Occipital lobe (tissue), 2 donors: ENCODE measurements around the gene NACC2. TPM values are rescaled to one million over a fixed set of nuclear protein-coding genes. Genes with fewer than 3 reads are reported as not detected.

ENCODE experiments used
- DNase-seq: peaks from one replicate; lab custom pipeline; 2025; lab: John Stamatoyannopoulos, UW
- total RNA-seq: library from RNA; depleted of rRNA; stranded (reverse); fragments of >200 nt; gene quantifications from one replicate; pipeline ENCODE4 v1.2.3, GENCODE V29; 2014

The NACC2 gene
- total RNA-seq, 1 donor from 2014 or later = 5.9 TPM

GRCh38 chr9:135963938-135964337, 131.2 kb downstream of the NACC2 start:
- DNase-seq = no peak

- no peak for DNase-seq
Measured at GRCh38 chr9:135963338-135963737, 131.8 kb downstream of the NACC2 start.

- no peak for DNase-seq
Measured at GRCh38 chr9:135962696-135963307, 132.3 kb downstream of the NACC2 start.

GRCh38 chr9:135961811-135962695, 133.0 kb downstream of the NACC2 start:
- DNase-seq = no peak

GRCh38 chr9:135961277-135961715, 133.8 kb downstream of the NACC2 start, which contains the start of gene UBAC1:
TSS of gene UBAC1 (minus strand) at chr9:135961373. CDS start at chr9:135961162, 211 bp downstream.
- peak; percentile 90 for DNase-seq

- DNase-seq = no peak
Measured at GRCh38 chr9:135960411-135961276, 134.4 kb downstream of the NACC2 start.

GRCh38 chr9:135959814-135960213, 135.3 kb downstream of the NACC2 start:
- no peak for DNase-seq

- no peak for DNase-seq
Measured at GRCh38 chr9:135958485-135958884, 136.6 kb downstream of the NACC2 start.

- DNase-seq = no peak
Measured at GRCh38 chr9:135957431-135957830, 137.7 kb downstream of the NACC2 start.

- no peak for DNase-seq
Measured at GRCh38 chr9:135956802-135957174, 138.3 kb downstream of the NACC2 start.

Other genes starting within 250 kb of the NACC2 start
- gene CAMSAP1, start 187.7 kb downstream of the NACC2 start, total RNA-seq = 128 TPM
- 32.8 TPM for gene UBAC1, start 133.9 kb downstream of the NACC2 start, total RNA-seq
- gene TMEM250, start 23.6 kb upstream of the NACC2 start, total RNA-seq = 26.4 TPM
- gene LHX3, start 109.8 kb upstream of the NACC2 start, total RNA-seq = not detected
- gene QSOX2, start 150.5 kb upstream of the NACC2 start, total RNA-seq = 8.1 TPM
- gene CCDC187, start 208.8 kb upstream of the NACC2 start, total RNA-seq = under 0.01 TPM
- gene GPSM1, start 232.2 kb upstream of the NACC2 start, total RNA-seq = 73.6 TPM